ENCODE measurements around the gene CNOT11. TPM values are rescaled to one million over a fixed set of nuclear protein-coding genes. Genes with fewer than 3 reads are reported as not detected.

The CNOT11 gene
- total and polyA plus RNA-seq, 2 donors (not counting 1 experiment from before 2014, with no cell fraction given), result 37.6 to 46.3 TPM

DNA sequence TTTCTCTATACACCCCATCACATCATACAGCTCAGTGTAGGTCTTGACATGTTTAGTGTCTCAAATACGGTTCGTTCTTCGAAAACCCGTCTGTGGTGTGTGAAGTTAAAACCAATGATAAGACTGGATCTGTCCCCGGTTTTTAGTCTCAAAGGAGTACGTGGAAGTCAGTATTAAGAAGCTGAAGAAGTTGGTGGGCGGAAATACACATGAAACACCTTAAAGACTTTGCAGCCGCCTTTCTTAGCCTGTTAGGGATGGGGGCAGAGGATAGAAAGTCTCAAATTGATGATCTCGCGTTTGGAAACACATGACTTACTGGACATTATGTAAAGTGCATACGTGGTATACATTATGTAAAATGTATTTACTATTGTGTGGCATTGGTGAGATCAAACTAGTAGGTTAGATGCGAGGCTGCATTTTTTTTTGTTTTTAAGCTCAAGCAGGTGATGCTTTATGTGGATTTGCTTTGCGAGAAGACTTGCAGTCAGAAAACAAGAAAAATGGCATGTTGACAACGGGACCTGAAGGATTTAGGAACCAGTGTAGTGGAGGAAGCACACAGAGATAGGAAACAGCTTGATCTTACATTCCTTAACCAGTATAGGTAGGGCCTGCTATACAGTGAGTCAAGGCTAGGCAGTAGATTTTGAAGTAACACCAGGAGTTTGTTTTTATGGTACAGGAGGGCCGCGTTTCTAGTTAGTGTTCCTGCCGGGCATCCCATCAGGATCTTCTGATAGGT, 1.2 kb downstream of the CNOT11 start:
- Mint-ChIP-seq H3K4me1 (peaks cover 44% of the 10 kb centered on the region), H3K27me3 (no peaks in the 10 kb centered on the region), H3K27ac (peak overlapping the region; percentile 92), H3K4me3 (peak overlapping the region; percentile 95), H3K9me3 (ENCODE audit: insufficient read depth) (no peaks in the 10 kb centered on the region)
- ChIA-PET POLR2A (interaction anchor here (0.6 kb wide), 1 partner anchor 464 kb away, joined by 6 read pairs; no protein-coding TSS in a partner anchor), CTCF (interaction anchor here (1.2 kb wide), 2 partner anchors 48 to 80 kb away, joined by 3 to 5 read pairs; no protein-coding TSS in a partner anchor)
- peaks cover 0 to 25% of the 10 kb centered on the region in 2 experiments for H3K36me3 ChIP-seq (replicated peaks in 1 of 2; ENCODE audit: control extremely low read depth in 1 of 2, control insufficient read depth in 1 of 2, extremely low read depth in 1 of 2, insufficient read depth in 2 of 2, low read length in 1 of 2)
- H2AFZ ChIP-seq (ENCODE audit: insufficient read depth, low read depth, low read length, poor library complexity, severe bottlenecking), result peak overlapping the region; percentile 95
- peaks cover 20 to 30% of the 10 kb centered on the region in 2 donors for H3K4me1 ChIP-seq (ENCODE audit: control insufficient read depth in 2 of 2, insufficient read depth in 2 of 2, low read length in 2 of 2)
- peak overlapping the region; percentile 96 for H3K4me2 ChIP-seq (replicated peaks; ENCODE audit: low read depth, low read length, poor library complexity, severe bottlenecking)
- H3K27me3 ChIP-seq (replicated peaks in 1 of 4; ENCODE audit: control extremely low read depth in 1 of 4, control insufficient read depth in 3 of 4, insufficient read depth in 4 of 4, low read length in 3 of 4), result no peaks in the 10 kb centered on the region
- peak overlapping the region in 1 of 2 donors; percentile 98 for H3K27ac ChIP-seq (ENCODE audit: low read length in 2 of 2)
- DNase-seq (peak; percentile 17), ATAC-seq (ENCODE audit: low read depth) (no peak)
- intact Hi-C loops (cut with micrococcal nuclease), result loop anchor here (2.0 to 5.0 kb wide), 3 partner anchors 82 to 691 kb away; partner anchors contain the start of genes PDCL3 and TBC1D8
- 21% methylated on average over 15 of the region's 17 CpGs for WGBS (ENCODE audit: insufficient coverage)
- peak overlapping the region; percentile 68 to 91 (median 88) for H3K4me3 ChIP-seq (ENCODE audit: control extremely low read depth in 1 of 5, extremely low read depth in 1 of 5, insufficient read depth in 1 of 5, low read depth in 2 of 5, low read length in 4 of 5)
- TF ChIP-seq, protein P1, sequence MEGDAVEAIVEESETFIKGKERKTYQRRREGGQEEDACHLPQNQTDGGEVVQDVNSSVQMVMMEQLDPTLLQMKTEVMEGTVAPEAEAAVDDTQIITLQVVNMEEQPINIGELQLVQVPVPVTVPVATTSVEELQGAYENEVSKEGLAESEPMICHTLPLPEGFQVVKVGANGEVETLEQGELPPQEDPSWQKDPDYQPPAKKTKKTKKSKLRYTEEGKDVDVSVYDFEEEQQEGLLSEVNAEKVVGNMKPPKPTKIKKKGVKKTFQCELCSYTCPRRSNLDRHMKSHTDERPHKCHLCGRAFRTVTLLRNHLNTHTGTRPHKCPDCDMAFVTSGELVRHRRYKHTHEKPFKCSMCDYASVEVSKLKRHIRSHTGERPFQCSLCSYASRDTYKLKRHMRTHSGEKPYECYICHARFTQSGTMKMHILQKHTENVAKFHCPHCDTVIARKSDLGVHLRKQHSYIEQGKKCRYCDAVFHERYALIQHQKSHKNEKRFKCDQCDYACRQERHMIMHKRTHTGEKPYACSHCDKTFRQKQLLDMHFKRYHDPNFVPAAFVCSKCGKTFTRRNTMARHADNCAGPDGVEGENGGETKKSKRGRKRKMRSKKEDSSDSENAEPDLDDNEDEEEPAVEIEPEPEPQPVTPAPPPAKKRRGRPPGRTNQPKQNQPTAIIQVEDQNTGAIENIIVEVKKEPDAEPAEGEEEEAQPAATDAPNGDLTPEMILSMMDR (IDR thresholded peaks at IDR 0.05), result no peak
- no peak for TF ChIP-seq EZH2 (IDR thresholded peaks at IDR 0.05; ENCODE audit: borderline replicate concordance, insufficient read depth, low read depth, low read length, poor library complexity, severe bottlenecking)
- peaks cover 44% of the 10 kb centered on the region for H3K79me2 ChIP-seq (ENCODE audit: control insufficient read depth, insufficient read depth, low read length)
- H4K20me1 ChIP-seq (ENCODE audit: control insufficient read depth, insufficient read depth, low read length, poor library complexity, severe bottlenecking), result peaks cover 53% of the 10 kb centered on the region
- peak overlapping the region; percentile 98 for H3K9ac ChIP-seq (ENCODE audit: low read length)
- no peaks in the 10 kb centered on the region for H3K9me3 ChIP-seq (ENCODE audit: control extremely low read depth in 1 of 3, control insufficient read depth in 2 of 3, insufficient read depth in 1 of 3, low read length in 2 of 3)

DNA sequence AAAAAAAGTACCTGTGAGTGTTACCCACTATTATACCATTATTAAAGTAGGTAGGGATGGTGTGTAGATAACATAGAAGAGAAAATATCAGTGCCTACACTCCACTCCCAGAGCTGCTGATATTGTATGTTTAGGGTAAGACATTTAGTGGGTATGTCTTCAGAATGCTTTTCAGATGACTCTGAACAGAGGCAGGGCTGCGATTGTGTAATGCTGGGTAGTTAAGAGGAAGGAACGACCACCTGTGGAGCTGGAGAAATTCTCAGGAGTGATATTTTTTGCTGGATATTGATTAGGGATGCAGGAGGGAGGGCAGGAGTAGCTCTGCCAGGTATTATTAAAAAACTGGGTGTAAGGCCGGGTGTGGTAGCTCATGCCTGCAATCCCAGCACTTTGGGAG, 2.8 kb downstream of the CNOT11 start:
- intact Hi-C loops (cut with micrococcal nuclease), result no loop called here
- Mint-ChIP-seq H3K4me3 (no peak overlapping the region), H3K9me3 (ENCODE audit: insufficient read depth) (no peaks in the 10 kb centered on the region), H3K27me3 (no peaks in the 10 kb centered on the region), H3K4me1 (peaks cover 47% of the 10 kb centered on the region), H3K27ac (no peak overlapping the region)
- Histone ChIP-seq H3K4me2 (replicated peaks; ENCODE audit: low read depth, low read length, poor library complexity, severe bottlenecking) (no peak overlapping the region), H2AFZ (ENCODE audit: insufficient read depth, low read depth, low read length, poor library complexity, severe bottlenecking) (no peak overlapping the region), H3K79me2 (ENCODE audit: control insufficient read depth, insufficient read depth, low read length) (peaks cover 44% of the 10 kb centered on the region), H3K4me1 (ENCODE audit: control insufficient read depth in 2 of 2, insufficient read depth in 2 of 2, low read length in 2 of 2) (peaks cover 20 to 30% of the 10 kb centered on the region in 2 donors), H3K9ac (ENCODE audit: low read length) (no peak overlapping the region), H3K36me3 (replicated peaks in 1 of 2; ENCODE audit: control extremely low read depth in 1 of 2, control insufficient read depth in 1 of 2, extremely low read depth in 1 of 2, insufficient read depth in 2 of 2, low read length in 1 of 2) (peaks cover 0 to 35% of the 10 kb centered on the region in 2 experiments), H3K4me3 (ENCODE audit: control extremely low read depth in 1 of 5, extremely low read depth in 1 of 5, insufficient read depth in 1 of 5, low read depth in 2 of 5, low read length in 4 of 5) (no peak overlapping the region), H3K27ac (ENCODE audit: low read length in 2 of 2) (no peak overlapping the region), H3K27me3 (replicated peaks in 1 of 4; ENCODE audit: control extremely low read depth in 1 of 4, control insufficient read depth in 3 of 4, insufficient read depth in 4 of 4, low read length in 3 of 4) (no peaks in the 10 kb centered on the region), H4K20me1 (ENCODE audit: control insufficient read depth, insufficient read depth, low read length, poor library complexity, severe bottlenecking) (peaks cover 65% of the 10 kb centered on the region), H3K9me3 (ENCODE audit: control extremely low read depth in 1 of 3, control insufficient read depth in 2 of 3, insufficient read depth in 1 of 3, low read length in 2 of 3) (no peaks in the 10 kb centered on the region)
- CTCF ChIA-PET, result no interaction called here
- no peak for ATAC-seq (ENCODE audit: low read depth)
- TF ChIP-seq EZH2 (IDR thresholded peaks at IDR 0.05; ENCODE audit: borderline replicate concordance, insufficient read depth, low read depth, low read length, poor library complexity, severe bottlenecking), result no peak
- TF ChIP-seq, protein P1 (IDR thresholded peaks at IDR 0.05), result no peak
- WGBS (ENCODE audit: insufficient coverage), result 96% methylated on average over 3 of the region's 3 CpGs
- DNase-seq, result no peak
- POLR2A ChIA-PET, result no interaction called here
